ACC112 (cell line): ENCODE data around the gene SLC25A11.

Experiments used
- H2AFZ ChIP-seq: fragments of 200-600 bp; sonication (generic); one replicate; pipeline ENCODE4 v1.6.0; 2017; ENCODE audit warnings: antibody characterized with exemption, low read length; ENCODE audit not compliant: unreplicated experiment
- H3K27ac ChIP-seq: fragments of 200-600 bp; sonication (generic); 2 replicates; pipeline ENCODE4 v1.5.1; 2014; ENCODE audit warnings: low read depth, mild to moderate bottlenecking, antibody characterized with exemption, low read length, moderate library complexity
- H3K27me3 ChIP-seq: fragments of 200-600 bp; sonication (generic); 2 replicates; pipeline ENCODE4 v1.6.1; 2014; ENCODE audit warnings: mild to moderate bottlenecking, antibody characterized with exemption, low read length, moderate library complexity, mixed read lengths; ENCODE audit not compliant: insufficient read depth
- H3K36me3 ChIP-seq: fragments of 200-600 bp; sonication (generic); 2 replicates; pipeline ENCODE4 v1.6.1; 2016; ENCODE audit warnings: mild to moderate bottlenecking, antibody characterized with exemption, low read length, moderate library complexity, mixed read lengths; ENCODE audit not compliant: insufficient read depth
- H3K4me1 ChIP-seq: fragments of 200-600 bp; sonication (generic); one replicate; pipeline ENCODE4 v1.6.1; 2016; ENCODE audit warnings: low read length, mixed read lengths; ENCODE audit not compliant: insufficient read depth, unreplicated experiment, control insufficient read depth
- H3K4me3 ChIP-seq: fragments of 200-600 bp; sonication (generic); 2 replicates; pipeline ENCODE4 v1.5.1; 2014; ENCODE audit warnings: mild to moderate bottlenecking, low read depth, low read length
- H3K79me2 ChIP-seq: fragments of 200-600 bp; sonication (generic); one replicate; pipeline ENCODE4 v1.6.0; 2016; ENCODE audit warnings: low read length; ENCODE audit not compliant: control insufficient read depth, unreplicated experiment, insufficient read depth

SLC25A11 gene

DNA sequence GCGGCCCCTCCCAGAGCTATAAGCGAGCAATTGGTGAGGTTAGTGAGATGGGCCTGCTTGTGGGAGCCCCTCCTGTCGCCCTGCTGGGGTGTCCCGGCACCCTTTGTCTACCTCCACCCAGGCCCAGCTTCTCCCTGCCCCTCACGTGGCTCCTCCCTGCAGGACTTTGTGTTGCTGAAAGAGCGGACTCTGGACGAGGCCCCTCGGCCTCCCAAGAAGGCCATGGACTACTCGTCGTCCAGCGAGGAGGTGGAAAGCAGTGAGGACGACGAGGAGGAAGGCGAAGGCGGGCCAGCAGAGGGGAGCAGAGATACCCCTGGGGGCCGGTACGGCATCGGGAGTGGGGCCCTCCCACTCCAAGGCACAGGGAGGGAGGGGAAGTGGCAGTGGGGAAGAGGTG lies 46.6 kb downstream of the SLC25A11 start:
- Histone ChIP-seq H3K27ac (no peak overlapping the region), H3K27me3 (no peaks in the 10 kb centered on the region), H3K79me2 (no peaks in the 10 kb centered on the region), H2AFZ (no peak overlapping the region), H3K4me3 (no peak overlapping the region), H3K36me3 (peaks cover 2% of the 10 kb centered on the region; the same call in 1 of the 2 replicates), H3K4me1 (no peaks in the 10 kb centered on the region)

DNA sequence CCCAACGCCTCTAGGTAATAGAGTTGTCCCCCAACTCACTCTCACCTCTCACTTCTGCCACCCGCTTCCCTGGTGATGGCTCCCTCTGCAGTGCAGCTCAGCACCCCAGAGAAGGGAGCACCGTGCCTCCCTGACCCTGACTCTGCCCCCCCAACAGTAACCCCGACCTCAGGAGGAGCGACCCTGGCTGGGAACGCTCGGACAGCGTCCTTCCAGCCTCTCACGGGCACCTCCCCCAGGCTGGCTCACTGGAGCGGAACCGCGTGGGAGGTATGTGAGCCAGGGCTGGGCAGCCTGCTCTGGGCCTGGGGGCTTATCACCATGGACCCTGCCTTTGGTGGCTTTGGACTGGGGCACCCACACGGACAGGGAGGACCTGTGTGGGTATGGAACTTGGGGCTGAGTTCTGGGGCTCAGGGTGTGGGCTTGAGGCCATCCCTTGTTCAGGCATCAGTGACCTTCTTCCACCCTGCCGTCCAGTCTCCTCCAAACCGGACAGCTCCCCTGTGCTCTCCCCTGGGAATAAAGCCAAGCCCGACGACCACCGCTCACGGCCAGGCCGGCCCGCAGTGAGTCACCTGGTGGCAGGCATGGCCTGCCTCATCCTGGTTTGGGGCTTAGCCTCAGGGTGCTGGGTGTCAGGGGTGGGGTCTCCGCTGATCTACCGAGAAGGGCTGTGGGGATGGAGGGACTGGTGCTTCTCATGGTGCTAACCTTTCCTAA lies 47.2 kb downstream of the SLC25A11 start:
- Histone ChIP-seq H3K27me3 (no peaks in the 10 kb centered on the region), H3K27ac (no peak overlapping the region), H2AFZ (no peak overlapping the region), H3K4me3 (no peak overlapping the region), H3K36me3 (peaks cover 2% of the 10 kb centered on the region; the same call in 1 of the 2 replicates), H3K79me2 (no peaks in the 10 kb centered on the region), H3K4me1 (no peaks in the 10 kb centered on the region)

DNA sequence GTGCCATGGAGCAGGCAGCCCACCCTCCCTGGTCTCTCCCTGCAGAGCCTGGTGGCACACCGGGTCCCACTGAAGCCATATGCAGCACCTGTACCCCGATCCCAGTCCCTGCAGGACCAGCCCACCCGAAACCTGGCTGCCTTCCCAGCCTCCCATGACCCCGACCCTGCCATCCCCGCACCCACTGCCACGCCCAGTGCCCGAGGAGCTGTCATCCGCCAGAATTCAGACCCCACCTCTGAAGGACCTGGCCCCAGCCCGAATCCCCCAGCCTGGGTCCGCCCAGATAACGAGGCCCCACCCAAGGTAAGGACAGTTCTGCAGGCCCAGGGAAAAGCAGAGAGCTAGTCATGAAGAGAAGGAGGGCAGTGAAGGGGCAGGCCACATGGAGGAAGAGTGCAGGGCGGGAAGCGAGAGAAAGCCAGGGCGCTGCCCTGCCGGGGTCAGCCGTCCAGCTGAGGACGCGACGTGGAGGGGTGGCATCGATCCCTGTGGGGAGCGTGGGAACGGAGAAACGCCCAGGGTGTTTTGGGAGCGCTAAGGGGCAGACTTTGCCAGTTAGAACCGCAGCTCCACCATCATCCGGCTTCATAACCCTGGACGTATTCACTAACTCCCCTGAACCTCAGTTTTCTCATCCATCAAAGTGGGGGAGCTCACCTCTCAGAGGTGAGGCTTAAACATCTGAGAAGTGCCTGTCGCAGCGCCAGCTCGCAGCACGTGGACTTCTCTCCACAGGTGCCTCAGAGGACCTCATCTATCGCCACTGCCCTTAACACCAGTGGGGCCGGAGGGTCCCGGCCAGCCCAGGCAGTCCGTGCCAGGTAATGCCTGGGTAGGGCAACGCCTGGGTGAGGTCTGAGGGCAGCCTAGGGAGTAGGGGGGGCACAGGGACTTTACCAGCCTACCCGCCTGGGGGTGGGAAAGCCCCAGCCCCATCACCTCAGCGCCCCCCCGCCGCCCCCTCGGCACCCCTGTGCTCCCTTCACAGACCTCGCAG lies 48.1 kb downstream of the SLC25A11 start:
- H2AFZ ChIP-seq = no peak overlapping the region
- H3K36me3 ChIP-seq = peaks cover 2% of the 10 kb centered on the region; the same call in 1 of the 2 replicates

DNA sequence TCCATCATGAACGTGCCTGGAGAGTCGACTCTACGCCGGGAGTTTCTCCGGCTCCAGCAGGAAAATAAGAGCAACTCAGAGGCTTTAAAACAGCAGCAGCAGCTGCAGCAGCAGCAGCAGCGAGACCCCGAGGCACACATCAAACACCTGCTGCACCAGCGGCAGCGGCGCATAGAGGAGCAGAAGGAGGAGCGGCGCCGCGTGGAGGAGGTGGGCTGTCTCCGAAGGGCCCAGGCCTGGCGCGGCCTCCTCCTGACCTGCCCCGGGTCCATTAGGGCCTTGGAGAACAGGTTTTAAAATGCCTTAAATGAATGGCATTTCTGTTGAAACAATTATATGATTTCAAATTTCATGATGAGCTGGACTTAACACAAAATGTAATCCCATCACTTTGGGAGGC lies 52.3 kb downstream of the SLC25A11 start:
- no peak overlapping the region for H3K27ac ChIP-seq
- H3K4me3 ChIP-seq = no peak overlapping the region
- H3K4me1 ChIP-seq = no peaks in the 10 kb centered on the region
- no peaks in the 10 kb centered on the region for H3K36me3 ChIP-seq
- no peak overlapping the region for H2AFZ ChIP-seq
- no peaks in the 10 kb centered on the region for H3K79me2 ChIP-seq
- H3K27me3 ChIP-seq = no peaks in the 10 kb centered on the region

More for the DNA sequence above, 48.1 kb downstream of the SLC25A11 start:
- H3K4me3 ChIP-seq = no peak overlapping the region
- H3K27ac ChIP-seq = no peak overlapping the region
- no peaks in the 10 kb centered on the region for H3K79me2 ChIP-seq
- H3K27me3 ChIP-seq = no peaks in the 10 kb centered on the region
- no peaks in the 10 kb centered on the region for H3K4me1 ChIP-seq
